HG02870 (cell line): ENCODE data around the gene GPR17.

ENCODE experiments used
- ATAC-seq: cut with Tn5 transposase; IDR thresholded peaks from one replicate; pipeline ENCODE4 v1.9.1; 2021; ENCODE audit warnings: mild to moderate bottlenecking, moderate library complexity; ENCODE audit not compliant: unreplicated experiment

GPR17 gene

DNA sequence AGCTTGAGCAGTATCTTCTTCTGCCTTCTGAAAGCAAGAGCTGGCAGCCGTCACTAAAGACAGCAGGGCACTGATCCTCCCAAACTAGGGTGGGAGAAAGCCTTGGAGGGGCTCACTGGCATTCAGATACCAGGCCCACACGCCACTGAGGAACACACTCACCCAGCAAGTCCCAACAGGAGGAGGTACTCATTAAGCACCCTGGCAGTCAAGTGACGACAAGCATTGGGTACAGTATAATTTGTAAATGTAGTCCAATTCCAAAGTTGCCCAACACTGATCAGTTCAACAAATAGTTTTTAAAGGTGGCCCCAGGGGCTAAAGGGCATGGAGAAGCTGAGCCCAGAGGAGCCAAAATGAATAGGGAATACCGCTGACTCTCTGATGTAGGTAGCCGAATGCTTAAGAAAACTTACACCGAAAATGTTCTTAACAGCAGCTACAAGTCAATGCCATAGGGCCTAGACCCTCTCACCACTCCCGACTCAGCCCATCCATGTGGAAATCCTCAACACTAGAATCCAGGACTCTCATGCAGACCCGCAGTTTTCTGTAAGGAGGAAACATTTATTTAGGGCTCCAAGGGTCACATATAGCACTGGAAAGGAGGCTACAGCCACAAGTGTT lies 19.4 kb downstream of the GPR17 start:
- ATAC-seq: no peak

- no peak for ATAC-seq
Measured at GRCh38 chr2:127669056-127669455, 23.1 kb downstream of the GPR17 start.

- no peak for ATAC-seq
Measured at GRCh38 chr2:127670055-127670956, 24.4 kb downstream of the GPR17 start.

GRCh38 chr2:127670957-127671290 lies 25.0 kb downstream of the GPR17 start:
- no peak for ATAC-seq

DNA sequence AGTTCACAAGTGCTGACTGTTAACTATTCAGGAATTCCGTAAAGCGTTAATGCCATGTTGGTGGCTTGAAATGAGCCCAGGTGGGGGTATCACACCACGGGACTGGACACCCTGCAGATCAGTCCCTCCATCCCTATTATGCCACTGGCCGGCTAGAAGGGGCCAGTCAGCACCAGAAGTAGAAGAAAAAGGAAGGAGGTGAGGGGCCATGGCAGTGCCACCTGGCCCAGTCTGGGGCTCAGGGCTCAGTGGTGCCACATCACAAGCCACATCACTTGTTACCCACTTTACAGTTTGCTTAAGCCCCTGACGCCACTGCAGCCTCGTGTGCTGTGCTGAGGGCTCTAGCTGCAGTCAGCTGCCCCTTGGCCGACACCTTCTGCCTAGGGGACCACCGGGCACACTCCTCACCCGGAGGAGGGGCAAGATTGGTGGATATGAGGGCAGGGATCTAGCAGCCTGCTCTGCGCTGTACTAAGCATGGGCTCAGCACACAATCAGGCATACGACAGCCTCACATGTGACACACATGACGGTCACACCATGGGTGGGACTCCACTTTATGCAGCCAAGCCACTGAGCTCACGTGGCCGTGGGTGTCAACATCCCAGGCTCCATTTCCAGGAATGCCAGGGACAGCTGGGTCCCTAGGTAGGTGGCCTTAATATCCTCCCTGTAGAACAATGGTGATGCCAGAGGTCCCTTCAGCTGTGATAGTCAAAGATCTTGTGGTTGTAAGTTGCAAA lies 25.8 kb downstream of the GPR17 start:
- ATAC-seq: no peak

DNA sequence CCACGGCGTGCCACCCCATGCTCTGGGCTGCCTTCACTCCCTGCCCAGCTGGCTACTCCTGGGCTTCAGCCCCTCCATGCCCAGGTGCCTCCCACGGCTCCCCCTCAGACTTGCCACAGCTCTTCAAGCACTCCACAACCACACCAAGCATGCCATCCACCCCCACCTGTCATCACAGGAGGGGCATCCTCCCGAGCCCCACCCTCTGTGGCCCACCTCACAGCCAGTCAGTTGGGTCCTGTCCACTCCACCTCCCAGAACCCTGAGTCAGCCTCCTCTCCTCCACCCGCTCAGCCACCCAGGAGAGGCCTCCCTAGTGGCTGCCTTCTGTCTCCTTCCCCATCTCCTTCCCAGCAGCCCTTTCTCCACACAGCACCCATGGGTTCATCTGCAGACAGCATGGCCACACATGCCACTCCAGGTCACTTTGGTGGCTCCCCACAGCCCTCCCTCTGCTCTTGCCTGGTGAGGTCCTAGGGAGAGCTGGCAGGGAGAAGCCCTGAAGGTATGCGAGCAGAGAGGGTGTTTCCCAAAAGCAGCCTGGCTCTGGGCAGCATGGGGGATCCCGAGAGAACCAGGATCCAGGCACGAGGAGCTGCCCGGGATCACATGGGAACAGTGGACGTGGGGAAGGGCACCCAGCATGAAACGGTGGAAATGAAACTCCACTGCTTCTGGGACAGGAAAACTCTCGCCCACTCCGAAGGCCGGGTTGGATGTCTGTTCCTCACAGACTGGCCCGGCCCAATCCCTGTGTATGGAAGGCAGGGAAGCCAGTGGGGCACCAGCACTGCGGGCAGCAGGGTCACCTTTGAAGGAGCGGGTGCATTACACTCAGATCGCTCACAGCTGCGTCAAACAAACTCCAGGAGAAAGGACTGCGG lies 26.6 kb downstream of the GPR17 start:
- ATAC-seq: no peak

DNA sequence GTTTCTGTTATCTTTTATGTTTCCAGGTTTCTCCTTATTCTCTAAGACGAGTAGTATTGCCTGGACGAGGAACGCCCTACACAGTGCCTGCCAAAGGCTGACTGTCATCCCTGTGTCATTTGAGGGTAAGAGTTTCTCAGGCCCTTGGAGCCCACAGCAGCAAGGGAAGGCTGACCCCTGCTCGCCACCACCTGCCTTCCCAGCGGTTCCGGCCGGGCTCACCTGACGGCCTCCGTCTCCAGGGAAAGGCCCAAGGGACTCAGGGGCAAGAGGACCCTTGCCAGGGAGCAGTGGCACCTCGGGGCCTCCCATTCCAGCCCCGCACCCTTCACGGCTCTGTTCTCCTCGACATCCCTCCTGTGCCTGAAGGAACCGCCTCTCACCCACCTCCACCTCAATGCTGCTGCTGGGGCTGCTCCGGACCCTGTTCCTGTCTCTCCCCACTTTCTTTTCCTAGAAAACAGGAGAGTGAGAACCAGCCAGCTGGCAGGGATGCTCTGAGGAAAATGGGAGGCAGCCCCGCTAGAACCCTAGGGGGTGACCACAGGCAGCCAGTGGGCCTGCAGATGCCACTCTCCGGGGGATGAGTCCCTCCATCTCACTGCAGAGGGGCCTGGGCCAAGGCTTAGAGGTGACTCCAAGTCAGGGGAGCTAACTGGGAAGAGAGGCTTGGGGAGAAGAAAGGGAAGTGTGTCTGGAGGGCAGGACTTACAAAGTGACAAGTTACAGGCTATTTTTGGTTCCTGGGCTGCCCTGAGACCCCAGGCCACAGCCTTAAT lies 27.5 kb downstream of the GPR17 start:
- ATAC-seq: no peak

GRCh38 chr2:127674241-127675209 lies 28.6 kb downstream of the GPR17 start:
- ATAC-seq: no peak

DNA sequence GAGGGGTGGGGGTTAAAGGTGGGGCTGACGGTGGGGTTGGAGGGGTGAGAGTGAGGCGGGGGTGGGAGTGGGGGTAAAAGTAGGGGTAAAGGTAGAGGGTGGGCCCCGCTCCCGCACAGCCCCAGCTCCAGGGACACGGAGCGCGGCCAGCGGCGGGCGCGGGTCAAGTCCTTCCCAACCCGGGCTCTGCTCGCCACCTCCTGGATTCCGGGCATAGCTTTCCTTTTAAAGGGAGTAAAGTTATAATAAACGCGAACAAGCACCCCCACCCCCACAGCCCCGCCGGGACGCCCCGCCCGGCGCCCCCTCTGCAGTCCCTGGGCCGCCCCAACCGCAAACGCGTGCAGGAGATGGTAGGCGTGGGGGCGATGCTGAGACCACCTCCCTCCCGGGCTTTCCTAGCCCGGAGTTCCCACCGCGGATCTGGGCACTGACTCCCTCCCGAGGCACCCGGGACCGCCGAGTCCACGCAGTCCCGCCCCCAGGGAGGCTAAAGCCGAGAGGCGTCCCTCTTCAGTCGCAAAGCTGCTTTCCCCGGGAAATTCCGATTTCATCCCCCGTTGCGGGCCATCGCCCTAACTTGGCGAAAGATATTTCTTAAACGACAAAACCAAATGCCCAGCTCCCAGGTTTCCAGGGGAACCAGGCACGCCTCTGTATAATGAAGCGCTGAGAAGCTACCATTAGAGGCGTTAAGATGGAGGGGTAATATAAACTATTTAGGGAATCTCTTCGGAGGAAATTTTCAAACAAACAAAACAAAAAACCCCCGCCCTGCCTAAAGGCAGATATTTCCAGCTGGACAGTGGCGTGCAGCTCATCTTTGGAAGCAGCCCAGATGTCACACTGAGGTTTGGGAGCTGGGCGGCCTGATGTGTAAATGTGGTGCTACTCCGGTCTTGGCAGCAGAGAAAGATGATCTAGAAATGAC lies 29.6 kb downstream of the GPR17 start, which contains the start of gene LIMS2:
Gene LIMS2, minus strand, starts transcription at position 200 of the 931 bp plus-strand sequence. CDS start 506 bp downstream, outside the sequence.
- ATAC-seq: no peak

- ATAC-seq: no peak
Measured at GRCh38 chr2:127676906-127677305, 31.0 kb downstream of the GPR17 start.

- ATAC-seq: no peak
Measured at GRCh38 chr2:127678531-127678930, 32.6 kb downstream of the GPR17 start.

- ATAC-seq: no peak
Measured at GRCh38 chr2:127678991-127679390, 33.0 kb downstream of the GPR17 start.

- ATAC-seq: no peak
Measured at GRCh38 chr2:127679680-127680361, 33.9 kb downstream of the GPR17 start.

DNA sequence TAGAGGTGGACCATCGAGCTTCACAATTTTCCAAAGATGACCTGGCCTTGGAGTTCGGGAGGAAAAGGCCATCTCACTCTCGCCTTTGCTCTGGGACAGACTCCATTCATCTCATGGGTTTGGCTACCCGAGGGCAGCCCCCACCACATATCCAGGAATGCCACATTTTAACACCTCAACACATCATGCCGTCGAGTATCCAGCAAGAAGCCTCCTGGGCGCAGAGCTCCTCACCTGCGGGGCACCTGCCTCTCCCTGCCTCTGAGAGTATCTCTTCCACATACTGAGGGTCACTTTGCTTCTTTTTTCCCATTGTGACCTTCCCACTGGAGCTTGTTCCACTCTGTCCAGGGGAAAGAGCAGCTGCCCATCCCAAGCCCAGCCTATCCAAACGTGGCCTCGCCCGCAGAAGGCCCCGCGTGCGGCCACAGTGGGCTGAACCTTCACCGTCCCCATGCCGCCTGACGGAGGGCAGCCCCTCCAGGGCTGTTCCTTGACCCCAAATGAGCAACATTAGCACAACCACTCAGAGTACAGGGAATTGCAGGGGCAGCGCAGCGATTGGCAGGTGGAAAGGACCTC lies 34.8 kb downstream of the GPR17 start:
- ATAC-seq: no peak

DNA sequence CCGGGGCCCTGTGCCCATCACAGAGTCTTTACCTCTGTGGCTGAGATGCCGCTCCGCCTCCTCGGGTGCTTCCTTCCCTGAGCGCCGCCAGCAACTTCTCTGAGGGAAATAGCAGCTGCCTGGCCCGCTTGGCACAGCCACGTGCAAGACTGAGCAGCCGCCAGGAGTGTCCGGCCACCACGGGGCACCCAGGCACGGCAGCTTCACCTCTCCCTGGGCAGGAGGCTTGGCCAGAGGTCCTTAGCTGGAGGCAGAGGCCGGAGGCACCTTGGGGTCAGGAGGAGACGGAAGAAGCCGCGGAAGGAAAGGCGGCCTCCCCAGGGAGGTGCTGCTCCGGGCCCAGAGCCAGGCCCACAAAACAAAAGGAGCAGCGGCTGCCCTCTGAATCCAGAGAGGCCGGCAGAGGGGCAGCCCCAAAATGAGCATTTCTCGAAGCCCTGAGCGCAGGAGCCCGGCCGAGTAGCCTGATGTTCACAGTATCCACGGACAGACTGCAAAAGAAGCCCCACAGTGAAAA lies 35.4 kb downstream of the GPR17 start:
- no peak for ATAC-seq
